HEK293 (cell line): Measurements from ENCODE around the gene WDR48.

ENCODE experiments used
- CTCF ChIA-PET: fragments of 350-600 bp; formaldehyde crosslinking; extraction: SDS; loops from one replicate; lab custom pipeline; 2021; ENCODE audit warnings: antibody characterized with exemption; lab: Yijun Ruan, JAX
- POLR2A ChIA-PET: fragments of 300-600 bp; formaldehyde crosslinking; extraction: SDS; loops from one replicate; lab custom pipeline; 2020; ENCODE audit warnings: antibody characterized with exemption, inconsistent platforms; lab: Yijun Ruan, JAX
- H3K27ac ChIP-seq: fragments of 200-500 bp; sonication (Bioruptor generic); 2 replicates; pipeline ENCODE4 v1.5.1; 2014; ENCODE audit warnings: low read depth, low read length, control low read depth, inconsistent platforms; ENCODE audit errors: extremely low read depth
- H3K36me3 ChIP-seq, 2 experiments: fragments of 200-500 bp in 1 of 2; sonication (Bioruptor generic) in 1 of 2; 1 replicate in 1 of 2; 2 replicates in 1 of 2; pipeline ENCODE4 v1.5.1; 2014 to 2017; ENCODE audit warnings: inconsistent platforms in 2 of 2, low read length in 2 of 2; ENCODE audit not compliant: control insufficient read depth in 2 of 2, insufficient read depth in 1 of 2
- H3K4me1 ChIP-seq: fragments of 200-500 bp; sonication (Bioruptor generic); 2 replicates; pipeline ENCODE4 v1.5.1; 2014; ENCODE audit warnings: mild to moderate bottlenecking, low read length, inconsistent platforms; ENCODE audit not compliant: control insufficient read depth, insufficient read depth
- H3K4me3 ChIP-seq: 2 replicates; pipeline ENCODE4 v1.5.1; 2011; ENCODE audit warnings: low read depth, mild to moderate bottlenecking, control low read depth, low read length, moderate library complexity
- H3K9me3 ChIP-seq: fragments of 200-500 bp; sonication (Bioruptor generic); 2 replicates; pipeline ENCODE4 v1.5.1; 2014; ENCODE audit warnings: low read depth, low read length, inconsistent platforms; ENCODE audit not compliant: control insufficient read depth, insufficient read depth
- BCL11B ChIP-seq: fragments of 450-650 bp; formaldehyde crosslinking; IDR thresholded peaks from 2 replicates; pipeline ENCODE4 v1.5.1; 2016; ENCODE audit warnings: low read depth, missing biosample characterization, missing genetic modification characterization
- INSM2 ChIP-seq: fragments of 450-650 bp; formaldehyde crosslinking; IDR thresholded peaks from 2 replicates; pipeline ENCODE4 v1.5.1; 2016; ENCODE audit warnings: missing biosample characterization, missing genetic modification characterization
- PRDM1 ChIP-seq: fragments of 450-650 bp; formaldehyde crosslinking; IDR thresholded peaks from 2 replicates; pipeline ENCODE4; 2016; ENCODE audit warnings: missing biosample characterization, missing genetic modification characterization
- SP2 ChIP-seq: fragments of 450-650 bp; formaldehyde crosslinking; IDR thresholded peaks from 2 replicates; pipeline ENCODE4 v1.5.1; 2016; ENCODE audit warnings: missing biosample characterization, missing genetic modification characterization
- ZFP37 ChIP-seq: fragments of 450-650 bp; formaldehyde crosslinking; IDR thresholded peaks from 2 replicates; pipeline ENCODE4 v1.5.1; 2016; ENCODE audit warnings: missing biosample characterization, missing genetic modification characterization
- ZFP69B ChIP-seq: fragments of 450-650 bp; formaldehyde crosslinking; IDR thresholded peaks from 2 replicates; pipeline ENCODE4 v1.5.1; 2016; ENCODE audit warnings: missing biosample characterization, missing genetic modification characterization
- ZNF311 ChIP-seq: fragments of 450-650 bp; formaldehyde crosslinking; IDR thresholded peaks from 2 replicates; pipeline ENCODE4 v1.5.1; 2017; ENCODE audit warnings: missing biosample characterization, missing genetic modification characterization, borderline replicate concordance
- ZNF404 ChIP-seq: fragments of 450-650 bp; formaldehyde crosslinking; IDR thresholded peaks from 2 replicates; pipeline ENCODE4 v1.5.1; 2017; ENCODE audit warnings: missing biosample characterization, missing genetic modification characterization
- ZNF510 ChIP-seq: fragments of 450-650 bp; formaldehyde crosslinking; IDR thresholded peaks from 2 replicates; pipeline ENCODE4 v1.5.1; 2018; ENCODE audit warnings: mild to moderate bottlenecking, missing genetic modification characterization, missing biosample characterization; ENCODE audit not compliant: insufficient replicate concordance
- ZNF600 ChIP-seq: fragments of 450-650 bp; formaldehyde crosslinking; IDR thresholded peaks from 2 replicates; pipeline ENCODE4 v1.5.1; 2016; ENCODE audit warnings: missing biosample characterization, missing genetic modification characterization
- ZNF658 ChIP-seq: fragments of 450-650 bp; formaldehyde crosslinking; IDR thresholded peaks from 2 replicates; pipeline ENCODE4; 2016; ENCODE audit warnings: missing biosample characterization, missing genetic modification characterization
- ZNF660 ChIP-seq: fragments of 450-650 bp; IDR thresholded peaks from 2 replicates; pipeline ENCODE4 v1.5.1; 2018; ENCODE audit warnings: missing biosample characterization, mild to moderate bottlenecking, missing genetic modification characterization
- ZNF670 ChIP-seq: fragments of 450-650 bp; formaldehyde crosslinking; IDR thresholded peaks from 2 replicates; pipeline ENCODE4 v1.5.1; 2016; ENCODE audit warnings: missing biosample characterization, missing genetic modification characterization, low read depth
- ZSCAN5A ChIP-seq: fragments of 450-650 bp; formaldehyde crosslinking; IDR thresholded peaks from 2 replicates; pipeline ENCODE4 v1.5.1; 2016; ENCODE audit warnings: missing biosample characterization, missing genetic modification characterization
- ZXDB ChIP-seq: fragments of 450-650 bp; formaldehyde crosslinking; IDR thresholded peaks from 2 replicates; pipeline ENCODE4 v1.5.1; 2016; ENCODE audit warnings: missing biosample characterization, missing genetic modification characterization
- TF ChIP-seq, protein P1 (sequence below): fragments of 450-650 bp; formaldehyde crosslinking; IDR thresholded peaks from 2 replicates; pipeline ENCODE4 v1.5.1; 2016; ENCODE audit warnings: missing biosample characterization, missing genetic modification characterization
- TF ChIP-seq, protein P2 (sequence below): fragments of 450-650 bp; formaldehyde crosslinking; IDR thresholded peaks from 2 replicates; pipeline ENCODE4 v1.5.0; 2017; ENCODE audit warnings: missing biosample characterization, missing genetic modification characterization, borderline replicate concordance

Gene WDR48

GRCh38 chr3:39052583-39052982 lies 767 bp downstream of the WDR48 start:
- CTCF ChIA-PET = no interaction called here
- no peaks in the 10 kb centered on the region for H3K36me3 ChIP-seq
- TF ChIP-seq, protein P1, sequence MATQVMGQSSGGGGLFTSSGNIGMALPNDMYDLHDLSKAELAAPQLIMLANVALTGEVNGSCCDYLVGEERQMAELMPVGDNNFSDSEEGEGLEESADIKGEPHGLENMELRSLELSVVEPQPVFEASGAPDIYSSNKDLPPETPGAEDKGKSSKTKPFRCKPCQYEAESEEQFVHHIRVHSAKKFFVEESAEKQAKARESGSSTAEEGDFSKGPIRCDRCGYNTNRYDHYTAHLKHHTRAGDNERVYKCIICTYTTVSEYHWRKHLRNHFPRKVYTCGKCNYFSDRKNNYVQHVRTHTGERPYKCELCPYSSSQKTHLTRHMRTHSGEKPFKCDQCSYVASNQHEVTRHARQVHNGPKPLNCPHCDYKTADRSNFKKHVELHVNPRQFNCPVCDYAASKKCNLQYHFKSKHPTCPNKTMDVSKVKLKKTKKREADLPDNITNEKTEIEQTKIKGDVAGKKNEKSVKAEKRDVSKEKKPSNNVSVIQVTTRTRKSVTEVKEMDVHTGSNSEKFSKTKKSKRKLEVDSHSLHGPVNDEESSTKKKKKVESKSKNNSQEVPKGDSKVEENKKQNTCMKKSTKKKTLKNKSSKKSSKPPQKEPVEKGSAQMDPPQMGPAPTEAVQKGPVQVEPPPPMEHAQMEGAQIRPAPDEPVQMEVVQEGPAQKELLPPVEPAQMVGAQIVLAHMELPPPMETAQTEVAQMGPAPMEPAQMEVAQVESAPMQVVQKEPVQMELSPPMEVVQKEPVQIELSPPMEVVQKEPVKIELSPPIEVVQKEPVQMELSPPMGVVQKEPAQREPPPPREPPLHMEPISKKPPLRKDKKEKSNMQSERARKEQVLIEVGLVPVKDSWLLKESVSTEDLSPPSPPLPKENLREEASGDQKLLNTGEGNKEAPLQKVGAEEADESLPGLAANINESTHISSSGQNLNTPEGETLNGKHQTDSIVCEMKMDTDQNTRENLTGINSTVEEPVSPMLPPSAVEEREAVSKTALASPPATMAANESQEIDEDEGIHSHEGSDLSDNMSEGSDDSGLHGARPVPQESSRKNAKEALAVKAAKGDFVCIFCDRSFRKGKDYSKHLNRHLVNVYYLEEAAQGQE (tag by site-specific recombination) = peak; percentile 36; the same call in 1 of the 2 replicates
- TF ChIP-seq ZNF670 (tag by site-specific recombination) (no peak), ZNF660 (tag by site-specific recombination) (no peak), ZXDB (0 out of 2 replicates have a peak, but pooled peaks have one; percentile 2), ZSCAN5A (tag by site-specific recombination) (no peak)
- TF ChIP-seq, all 188 proteins: peak for 2
- H3K4me1 ChIP-seq = no peaks in the 10 kb centered on the region
- H3K27ac ChIP-seq = no peak overlapping the region; the same call in 1 of the 2 replicates
- POLR2A ChIA-PET = no interaction called here
- H3K9me3 ChIP-seq = no peaks in the 10 kb centered on the region
- peak overlapping the region; percentile 77 for H3K4me3 ChIP-seq

DNA sequence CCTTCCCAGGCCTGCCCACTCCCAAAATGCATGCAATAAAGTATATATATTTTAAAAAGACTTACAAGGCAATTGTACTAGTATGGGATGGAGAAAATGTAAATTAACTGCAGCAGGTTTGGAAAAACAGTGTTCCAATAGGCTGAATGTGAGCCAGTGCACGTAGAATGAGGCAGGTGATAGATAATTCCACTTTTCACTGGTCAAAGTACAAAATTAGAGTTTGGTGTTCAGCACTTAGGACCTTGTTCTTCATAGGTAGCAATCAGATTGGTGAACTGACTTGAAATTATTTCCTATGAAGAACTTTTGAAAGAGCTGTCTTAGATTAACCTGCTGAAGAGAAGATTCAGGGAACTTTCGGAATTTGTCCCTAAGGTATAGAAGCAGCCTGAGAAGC lies 1.9 kb downstream of the WDR48 start:
- H3K36me3 ChIP-seq = no peaks in the 10 kb centered on the region
- no peaks in the 10 kb centered on the region for H3K4me1 ChIP-seq
- ChIA-PET CTCF (no interaction called here), POLR2A (no interaction called here)
- H3K9me3 ChIP-seq = no peaks in the 10 kb centered on the region
- H3K4me3 ChIP-seq = no peak overlapping the region
- no peak overlapping the region for H3K27ac ChIP-seq
- TF ChIP-seq ZNF311 (tag by site-specific recombination) (no peak), SP2 (tag by site-specific recombination) (no peak), ZNF658 (no peak), ZNF600 (tag by site-specific recombination) (no peak), BCL11B (tag by site-specific recombination) (no peak), ZNF510 (no peak), ZNF404 (tag by site-specific recombination) (no peak), PRDM1 (no peak), INSM2 (tag by site-specific recombination) (no peak), ZFP37 (tag by site-specific recombination) (no peak), ZFP69B (no peak)
- TF ChIP-seq, protein P2, sequence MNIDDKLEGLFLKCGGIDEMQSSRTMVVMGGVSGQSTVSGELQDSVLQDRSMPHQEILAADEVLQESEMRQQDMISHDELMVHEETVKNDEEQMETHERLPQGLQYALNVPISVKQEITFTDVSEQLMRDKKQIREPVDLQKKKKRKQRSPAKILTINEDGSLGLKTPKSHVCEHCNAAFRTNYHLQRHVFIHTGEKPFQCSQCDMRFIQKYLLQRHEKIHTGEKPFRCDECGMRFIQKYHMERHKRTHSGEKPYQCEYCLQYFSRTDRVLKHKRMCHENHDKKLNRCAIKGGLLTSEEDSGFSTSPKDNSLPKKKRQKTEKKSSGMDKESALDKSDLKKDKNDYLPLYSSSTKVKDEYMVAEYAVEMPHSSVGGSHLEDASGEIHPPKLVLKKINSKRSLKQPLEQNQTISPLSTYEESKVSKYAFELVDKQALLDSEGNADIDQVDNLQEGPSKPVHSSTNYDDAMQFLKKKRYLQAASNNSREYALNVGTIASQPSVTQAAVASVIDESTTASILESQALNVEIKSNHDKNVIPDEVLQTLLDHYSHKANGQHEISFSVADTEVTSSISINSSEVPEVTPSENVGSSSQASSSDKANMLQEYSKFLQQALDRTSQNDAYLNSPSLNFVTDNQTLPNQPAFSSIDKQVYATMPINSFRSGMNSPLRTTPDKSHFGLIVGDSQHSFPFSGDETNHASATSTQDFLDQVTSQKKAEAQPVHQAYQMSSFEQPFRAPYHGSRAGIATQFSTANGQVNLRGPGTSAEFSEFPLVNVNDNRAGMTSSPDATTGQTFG (tag by site-specific recombination) = no peak
